ENCODE data around the gene RBM38. TPM values are rescaled to one million over a fixed set of nuclear protein-coding genes. Genes with fewer than 3 reads are reported as not detected.
A peak's percentile ranks its signal among the peaks of the same experiment; 100 is the strongest.

RBM38 gene
- total RNA-seq, 2 experiments from 2014 or later: 116 to 119 TPM

GRCh38 chr20:57378646-57379262 is 12.4 kb upstream of the RBM38 start:
- peak overlapping the region; percentile 43 for H3K27ac Mint-ChIP-seq
- H3K4me3 Mint-ChIP-seq: no peak overlapping the region
- H3K36me3 Mint-ChIP-seq (ENCODE audit: low read depth): peaks cover 55% of the 10 kb centered on the region
- H3K27me3 Mint-ChIP-seq: no peaks in the 10 kb centered on the region
- peaks cover 63% of the 10 kb centered on the region for H3K4me1 Mint-ChIP-seq
- DNase-seq: no peak
- POLR2A ChIA-PET: interaction anchor here (1.3 to 2.2 kb wide), 3 partner anchors 12 to 20 kb away, joined by 6 to 16 read pairs (median 8); partner anchors contain the start of gene RBM38
- CTCF ChIA-PET: interaction anchor here (1.3 to 4.1 kb wide), 9 partner anchors 16 to 123 kb away, joined by 3 to 25 read pairs (median 9); no protein-coding TSS in a partner anchor
- no peaks in the 10 kb centered on the region for H3K9me3 Mint-ChIP-seq

- Mint-ChIP-seq H3K27me3 (no peaks in the 10 kb centered on the region), H3K36me3 (ENCODE audit: low read depth) (peaks cover 55% of the 10 kb centered on the region), H3K27ac (peak overlapping the region; percentile 43), H3K4me3 (no peak overlapping the region), H3K4me1 (peaks cover 63% of the 10 kb centered on the region), H3K9me3 (no peaks in the 10 kb centered on the region)
- CTCF ChIA-PET: interaction anchor here (0.8 to 4.1 kb wide), 11 partner anchors 17 to 123 kb away, joined by 3 to 25 read pairs (median 7); no protein-coding TSS in a partner anchor
- POLR2A ChIA-PET: interaction anchor here (1.3 to 2.2 kb wide), 3 partner anchors 11 to 19 kb away, joined by 6 to 16 read pairs (median 8); partner anchors contain the start of gene RBM38
- DNase-seq: no peak
Measured at GRCh38 chr20:57379263-57379647, 11.9 kb upstream of the RBM38 start.

- POLR2A ChIA-PET: interaction anchor here (1.3 to 2.2 kb wide), 3 partner anchors 10 to 18 kb away, joined by 6 to 16 read pairs (median 8); partner anchors contain the start of gene RBM38
- CTCF ChIA-PET: interaction anchor here (0.8 to 4.1 kb wide), 12 partner anchors 10 to 122 kb away, joined by 3 to 25 read pairs (median 6); no protein-coding TSS in a partner anchor
- Mint-ChIP-seq H3K4me3 (no peak overlapping the region), H3K9me3 (no peaks in the 10 kb centered on the region), H3K4me1 (peaks cover 61% of the 10 kb centered on the region), H3K36me3 (ENCODE audit: low read depth) (peaks cover 48% of the 10 kb centered on the region), H3K27me3 (no peaks in the 10 kb centered on the region), H3K27ac (peak overlapping the region; percentile 33)
- no peak for DNase-seq
Measured at GRCh38 chr20:57380081-57380750, 11.0 kb upstream of the RBM38 start.

GRCh38 chr20:57381596-57382503 is 9.3 kb upstream of the RBM38 start:
- H3K36me3 Mint-ChIP-seq (ENCODE audit: low read depth): peaks cover 36% of the 10 kb centered on the region
- POLR2A ChIA-PET: interaction anchor here (1.2 to 1.9 kb wide), 2 partner anchors 9 to 10 kb away, joined by 5 to 9 read pairs; partner anchors contain the start of gene RBM38
- H3K27ac Mint-ChIP-seq: no peak overlapping the region
- no peak overlapping the region for H3K4me3 Mint-ChIP-seq
- peaks cover 57% of the 10 kb centered on the region for H3K4me1 Mint-ChIP-seq
- DNase-seq: peak; percentile 88
- CTCF ChIA-PET: interaction anchor here (0.6 to 4.1 kb wide), 14 partner anchors 9 to 215 kb away, joined by 3 to 25 read pairs (median 9); partner anchors contain the start of gene RBM38
- no peaks in the 10 kb centered on the region for H3K27me3 Mint-ChIP-seq
- no peaks in the 10 kb centered on the region for H3K9me3 Mint-ChIP-seq

- peaks cover 29% of the 10 kb centered on the region for H3K36me3 Mint-ChIP-seq (ENCODE audit: low read depth)
- H3K9me3 Mint-ChIP-seq: no peaks in the 10 kb centered on the region
- DNase-seq: no peak
- H3K4me1 Mint-ChIP-seq: peaks cover 50% of the 10 kb centered on the region
- H3K4me3 Mint-ChIP-seq: no peak overlapping the region
- H3K27me3 Mint-ChIP-seq: no peaks in the 10 kb centered on the region
- ChIA-PET POLR2A (interaction anchor here (1.2 to 1.9 kb wide), 3 partner anchors 8 to 16 kb away, joined by 5 to 9 read pairs (median 9); partner anchors contain the start of gene RBM38), CTCF (interaction anchor here (0.9 to 4.1 kb wide), 12 partner anchors 8 to 214 kb away, joined by 3 to 25 read pairs (median 11); partner anchors contain the start of gene RBM38)
- peak overlapping the region; percentile 21 for H3K27ac Mint-ChIP-seq
Measured at GRCh38 chr20:57382516-57382915, 8.7 kb upstream of the RBM38 start.

- Mint-ChIP-seq H3K4me3 (no peak overlapping the region), H3K36me3 (ENCODE audit: low read depth) (peaks cover 18% of the 10 kb centered on the region), H3K27me3 (no peaks in the 10 kb centered on the region), H3K4me1 (peaks cover 42% of the 10 kb centered on the region), H3K9me3 (no peaks in the 10 kb centered on the region), H3K27ac (no peak overlapping the region)
- ChIA-PET POLR2A (interaction anchor here (1.1 to 1.9 kb wide), 3 partner anchors 8 to 15 kb away, joined by 5 to 9 read pairs (median 6); no protein-coding TSS in a partner anchor), CTCF (interaction anchor here (0.8 to 3.0 kb wide), 6 partner anchors 7 to 112 kb away, joined by 3 to 20 read pairs (median 4); partner anchors contain the start of gene RBM38)
- no peak for DNase-seq
Measured at GRCh38 chr20:57383447-57384347, 7.5 kb upstream of the RBM38 start.

GRCh38 chr20:57384486-57384885 is 6.7 kb upstream of the RBM38 start:
- ChIA-PET CTCF (interaction anchor here (1.1 to 1.7 kb wide), 2 partner anchors 109 to 111 kb away, joined by 3 read pairs; no protein-coding TSS in a partner anchor), POLR2A (interaction anchor here (1.1 to 1.9 kb wide), 3 partner anchors 8 to 14 kb away, joined by 3 to 9 read pairs (median 6); no protein-coding TSS in a partner anchor)
- Mint-ChIP-seq H3K4me3 (no peak overlapping the region), H3K27ac (no peak overlapping the region), H3K27me3 (no peaks in the 10 kb centered on the region), H3K9me3 (no peaks in the 10 kb centered on the region), H3K4me1 (peaks cover 39% of the 10 kb centered on the region), H3K36me3 (ENCODE audit: low read depth) (peaks cover 18% of the 10 kb centered on the region)
- no peak for DNase-seq

GRCh38 chr20:57384953-57385761 is 6.0 kb upstream of the RBM38 start:
- Mint-ChIP-seq H3K27me3 (no peaks in the 10 kb centered on the region), H3K36me3 (ENCODE audit: low read depth) (peaks cover 14% of the 10 kb centered on the region), H3K27ac (no peak overlapping the region), H3K9me3 (no peaks in the 10 kb centered on the region), H3K4me1 (peaks cover 38% of the 10 kb centered on the region), H3K4me3 (no peak overlapping the region)
- ChIA-PET POLR2A (interaction anchor here (1.2 kb wide), 1 partner anchor 13 kb away, joined by 3 read pairs; no protein-coding TSS in a partner anchor), CTCF (interaction anchor here (1.3 to 1.7 kb wide), 2 partner anchors 111 to 113 kb away, joined by 3 read pairs; no protein-coding TSS in a partner anchor)
- DNase-seq: no peak

GRCh38 chr20:57385940-57386339 is 5.3 kb upstream of the RBM38 start:
- Mint-ChIP-seq H3K27ac (no peak overlapping the region), H3K27me3 (no peaks in the 10 kb centered on the region), H3K4me3 (no peak overlapping the region), H3K4me1 (peaks cover 43% of the 10 kb centered on the region), H3K36me3 (ENCODE audit: low read depth) (peaks cover 10% of the 10 kb centered on the region), H3K9me3 (no peaks in the 10 kb centered on the region)
- POLR2A ChIA-PET: interaction anchor here (1.2 kb wide), 1 partner anchor 12 kb away, joined by 3 read pairs; no protein-coding TSS in a partner anchor
- DNase-seq: no peak
- CTCF ChIA-PET: interaction anchor here (0.7 to 1.7 kb wide), 3 partner anchors 65 to 112 kb away, joined by 3 read pairs; no protein-coding TSS in a partner anchor

- peaks cover 6% of the 10 kb centered on the region for H3K36me3 Mint-ChIP-seq (ENCODE audit: low read depth)
- no peak for DNase-seq
- no peak overlapping the region for H3K4me3 Mint-ChIP-seq
- no peaks in the 10 kb centered on the region for H3K27me3 Mint-ChIP-seq
- H3K9me3 Mint-ChIP-seq: no peaks in the 10 kb centered on the region
- H3K27ac Mint-ChIP-seq: no peak overlapping the region
- CTCF ChIA-PET: interaction anchor here (0.7 to 4.4 kb wide), 2 partner anchors 12 to 65 kb away, joined by 3 to 17 read pairs; no protein-coding TSS in a partner anchor
- H3K4me1 Mint-ChIP-seq: peaks cover 39% of the 10 kb centered on the region
- POLR2A ChIA-PET: interaction anchor here (1.7 kb wide), 1 partner anchor 16 kb away, joined by 4 read pairs; no protein-coding TSS in a partner anchor
Measured at GRCh38 chr20:57386762-57387161, 4.4 kb upstream of the RBM38 start.

Measured in activated CD4-positive, alpha-beta memory T cell treated with anti-CD3 and anti-CD28 coated beads, Interleukin-2, amount 10 ng/mL, durations not matched to agents 7 days and 5 days (primary cell).